Measurements from ENCODE around the gene KMT2E. TPM values are rescaled to one million over a fixed set of nuclear protein-coding genes. Genes with fewer than 3 reads are reported as not detected.

The KMT2E gene
- total RNA-seq, 1 donor from 2014 or later, result 88.2 TPM

GRCh38 chr7:104980841-104981671 is 32.9 kb upstream of the KMT2E start:
- Histone ChIP-seq H3K4me3 (no peak overlapping the region), H3K4me1 (peaks cover 87% of the 10 kb centered on the region), H3K9me3 (no peaks in the 10 kb centered on the region), H3K27ac (no peak overlapping the region), H3K36me3 (no peaks in the 10 kb centered on the region), H3K27me3 (ENCODE audit: low read depth) (no peaks in the 10 kb centered on the region)
- DNase-seq, result no peak
- intact Hi-C loops (cut with DNase I), result no loop called here
- no peak for ATAC-seq
- TF ChIP-seq CTCF (IDR thresholded peaks at IDR 0.05), result peak; percentile 68

GRCh38 chr7:104981672-104982037 is 32.4 kb upstream of the KMT2E start:
- Histone ChIP-seq H3K27me3 (ENCODE audit: low read depth) (no peaks in the 10 kb centered on the region), H3K36me3 (no peaks in the 10 kb centered on the region), H3K27ac (no peak overlapping the region), H3K4me1 (peaks cover 88% of the 10 kb centered on the region), H3K9me3 (no peaks in the 10 kb centered on the region), H3K4me3 (no peak overlapping the region)
- no peak for TF ChIP-seq CTCF (IDR thresholded peaks at IDR 0.05)
- ATAC-seq, result no peak
- intact Hi-C loops (cut with DNase I), result no loop called here
- no peak for DNase-seq

- TF ChIP-seq CTCF (IDR thresholded peaks at IDR 0.05), result no peak
- Histone ChIP-seq H3K4me3 (peak overlapping the region; percentile 60), H3K36me3 (no peaks in the 10 kb centered on the region), H3K27me3 (ENCODE audit: low read depth) (no peaks in the 10 kb centered on the region), H3K9me3 (no peaks in the 10 kb centered on the region), H3K4me1 (peaks cover 81% of the 10 kb centered on the region), H3K27ac (peak overlapping the region; percentile 98)
- intact Hi-C loops (cut with DNase I), result no loop called here
- no peak for DNase-seq
- no peak for ATAC-seq
Observed at GRCh38 chr7:104982308-104983075, 31.5 kb upstream of the KMT2E start.

GRCh38 chr7:104983076-104983577 is 30.9 kb upstream of the KMT2E start:
- peak in 1 of 2 donors; percentile 4 for ATAC-seq
- TF ChIP-seq CTCF (IDR thresholded peaks at IDR 0.05), result no peak
- no peak for DNase-seq
- intact Hi-C loops (cut with DNase I), result no loop called here
- Histone ChIP-seq H3K9me3 (no peaks in the 10 kb centered on the region), H3K36me3 (no peaks in the 10 kb centered on the region), H3K4me3 (peak overlapping the region; percentile 60), H3K4me1 (peaks cover 78% of the 10 kb centered on the region), H3K27me3 (ENCODE audit: low read depth) (no peaks in the 10 kb centered on the region), H3K27ac (peak overlapping the region; percentile 98)

- Histone ChIP-seq H3K9me3 (no peaks in the 10 kb centered on the region), H3K4me1 (peaks cover 78% of the 10 kb centered on the region), H3K27me3 (ENCODE audit: low read depth) (no peaks in the 10 kb centered on the region), H3K4me3 (peak overlapping the region; percentile 60), H3K36me3 (no peaks in the 10 kb centered on the region), H3K27ac (peak overlapping the region; percentile 98)
- peak; percentile 97 to 98 for ATAC-seq
- peak; percentile 94 for DNase-seq
- TF ChIP-seq CTCF (IDR thresholded peaks at IDR 0.05), result peak; percentile 56
- intact Hi-C loops (cut with DNase I), result no loop called here
Observed at GRCh38 chr7:104983578-104984539, 30.1 kb upstream of the KMT2E start.

Measured in lower lobe of right lung (tissue), 2 donors.